Measurements from ENCODE around the gene RPRD1B.

The RPRD1B gene

DNA sequence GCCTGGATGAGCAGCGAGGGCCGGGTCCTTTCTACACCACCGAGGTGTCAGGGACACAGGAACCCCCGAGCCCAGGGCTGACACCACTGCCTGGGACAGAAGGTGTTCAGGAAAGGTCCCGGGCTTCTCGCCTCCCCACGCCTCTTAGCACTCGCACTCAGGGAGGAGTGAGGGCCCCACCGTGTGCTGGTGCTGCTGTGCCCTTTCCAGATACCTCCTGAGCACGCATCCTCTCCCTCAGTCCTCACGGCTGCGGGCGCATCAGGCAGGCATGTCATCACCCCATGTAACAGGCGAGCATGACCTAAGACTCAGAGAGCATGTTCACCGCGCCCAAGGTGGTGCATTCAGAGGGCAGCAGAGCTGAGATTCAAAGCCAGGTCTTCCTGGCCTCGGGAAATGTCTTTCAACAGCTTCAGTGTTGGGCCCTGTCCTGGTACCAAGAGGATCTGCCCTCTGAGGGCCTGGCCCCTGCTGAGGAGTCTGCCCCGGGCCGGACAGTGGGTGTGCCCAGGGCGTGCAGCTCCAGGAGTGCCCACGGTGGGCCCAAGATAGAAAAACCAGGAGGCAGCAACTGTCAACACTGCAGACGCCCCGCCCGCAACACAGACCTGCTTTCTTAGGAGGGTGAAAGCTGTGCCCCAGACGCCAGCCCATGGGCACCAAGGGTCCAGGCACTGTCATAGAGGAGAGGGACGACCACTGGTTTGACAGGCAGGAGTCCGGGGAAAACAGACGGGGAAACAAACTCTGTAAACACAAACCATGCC is 102.3 kb downstream of the RPRD1B start:
- DNase-seq (ENCODE audit: low spot score): no peak

DNA sequence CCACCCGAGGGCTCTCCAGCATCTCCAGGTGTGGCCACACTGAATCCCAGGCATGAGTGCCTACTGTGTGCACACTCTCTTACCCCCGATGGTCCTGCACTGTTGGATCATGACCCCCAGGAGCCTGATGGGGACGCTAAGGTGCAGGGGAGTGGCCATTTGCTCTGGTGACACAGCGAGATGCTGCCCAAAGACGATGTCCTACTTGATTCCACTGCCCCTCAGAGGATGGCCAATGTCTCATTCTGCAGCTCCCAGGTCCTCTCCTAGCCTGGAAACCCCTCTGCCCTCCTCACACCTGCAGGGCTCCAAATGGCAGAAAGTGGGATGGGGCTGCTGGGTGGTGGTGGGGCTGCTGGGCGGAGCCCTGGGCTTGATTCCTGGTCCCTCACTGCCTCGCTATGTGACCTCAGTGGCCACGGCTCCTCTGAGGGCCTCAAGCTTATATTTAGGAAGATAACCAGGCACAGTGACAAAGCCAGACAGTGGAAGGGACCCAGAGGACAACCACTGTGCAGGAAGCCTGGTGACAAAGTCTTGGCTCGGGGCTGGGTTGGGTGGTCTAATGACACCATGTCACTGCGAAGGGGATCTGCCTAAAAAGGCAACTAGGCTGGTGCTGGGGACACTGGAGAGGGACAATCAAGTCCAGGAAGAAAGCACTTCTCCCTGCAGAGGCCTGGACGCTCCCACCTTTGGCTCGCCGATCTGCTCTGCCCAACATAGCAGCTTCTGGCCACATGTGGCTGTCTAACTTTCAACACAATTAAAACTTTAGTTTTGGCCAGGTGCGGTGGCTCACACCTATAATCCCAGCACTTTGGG is 103.1 kb downstream of the RPRD1B start:
- no peak for DNase-seq (ENCODE audit: low spot score)

DNA sequence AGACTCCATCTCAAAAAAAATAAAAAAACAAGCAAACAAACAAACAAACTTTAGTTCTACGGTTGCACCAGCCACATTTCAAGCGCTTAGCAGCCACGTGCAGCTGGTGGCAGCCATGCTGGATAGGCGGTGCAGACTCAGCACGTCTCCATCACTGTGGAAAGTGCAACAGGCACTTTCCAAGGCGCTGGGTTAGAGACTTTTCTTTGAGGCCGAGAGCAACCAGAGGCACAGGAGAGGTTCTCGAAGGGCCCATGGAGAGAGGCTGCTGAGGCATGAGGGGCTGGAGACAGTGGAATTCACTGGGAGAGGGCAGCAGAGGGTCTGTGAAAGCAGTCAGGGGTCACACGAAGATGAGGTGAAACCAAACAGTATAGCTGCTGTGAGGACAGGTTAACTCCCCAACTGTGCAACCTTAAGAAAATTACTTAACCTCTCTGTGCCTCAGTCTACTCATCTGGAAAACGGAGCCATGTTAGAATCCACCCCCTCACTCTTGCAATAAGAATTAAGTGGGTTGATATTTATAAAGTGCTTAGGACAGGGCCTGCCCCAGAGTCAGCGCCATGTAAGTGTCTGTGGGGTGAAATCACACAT is 104.0 kb downstream of the RPRD1B start:
- DNase-seq (ENCODE audit: low spot score): no peak

DNA sequence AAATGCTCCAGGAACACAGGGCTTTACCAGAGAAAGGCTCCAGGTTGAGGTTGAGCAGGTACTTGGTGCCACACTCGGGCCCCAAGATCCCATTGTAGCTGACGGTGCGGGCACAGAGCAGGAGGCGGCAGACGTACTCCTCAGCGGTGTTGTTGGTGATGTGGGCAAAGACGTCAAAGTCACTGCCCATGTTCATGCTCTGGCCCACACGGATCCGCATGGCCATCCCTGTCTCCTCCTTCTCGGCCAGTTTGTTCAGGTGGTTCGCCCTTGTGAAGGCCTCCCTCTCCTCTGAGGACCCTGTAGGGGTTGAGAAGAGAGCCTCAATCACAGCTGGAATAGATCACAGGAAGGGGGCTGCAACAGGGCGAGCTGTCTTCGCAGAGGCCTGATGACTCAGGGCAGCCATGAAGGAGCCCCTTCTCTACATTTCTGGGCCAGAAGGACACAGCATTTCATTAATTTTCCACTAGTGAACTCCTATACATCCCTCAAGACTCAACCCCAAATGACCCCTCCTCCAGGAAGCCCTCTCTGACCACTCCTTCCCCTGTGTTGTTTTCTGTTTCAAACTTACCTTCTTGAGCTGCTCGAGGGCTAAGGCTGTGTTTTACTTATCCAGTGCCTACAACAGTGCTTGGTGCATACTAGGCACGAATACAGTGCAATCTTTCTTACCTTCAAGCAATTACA is 104.7 kb downstream of the RPRD1B start:
- DNase-seq (ENCODE audit: low spot score): no peak

GRCh38 chr20:38139156-38139912 is 105.8 kb downstream of the RPRD1B start:
- DNase-seq (ENCODE audit: low spot score): no peak

DNA sequence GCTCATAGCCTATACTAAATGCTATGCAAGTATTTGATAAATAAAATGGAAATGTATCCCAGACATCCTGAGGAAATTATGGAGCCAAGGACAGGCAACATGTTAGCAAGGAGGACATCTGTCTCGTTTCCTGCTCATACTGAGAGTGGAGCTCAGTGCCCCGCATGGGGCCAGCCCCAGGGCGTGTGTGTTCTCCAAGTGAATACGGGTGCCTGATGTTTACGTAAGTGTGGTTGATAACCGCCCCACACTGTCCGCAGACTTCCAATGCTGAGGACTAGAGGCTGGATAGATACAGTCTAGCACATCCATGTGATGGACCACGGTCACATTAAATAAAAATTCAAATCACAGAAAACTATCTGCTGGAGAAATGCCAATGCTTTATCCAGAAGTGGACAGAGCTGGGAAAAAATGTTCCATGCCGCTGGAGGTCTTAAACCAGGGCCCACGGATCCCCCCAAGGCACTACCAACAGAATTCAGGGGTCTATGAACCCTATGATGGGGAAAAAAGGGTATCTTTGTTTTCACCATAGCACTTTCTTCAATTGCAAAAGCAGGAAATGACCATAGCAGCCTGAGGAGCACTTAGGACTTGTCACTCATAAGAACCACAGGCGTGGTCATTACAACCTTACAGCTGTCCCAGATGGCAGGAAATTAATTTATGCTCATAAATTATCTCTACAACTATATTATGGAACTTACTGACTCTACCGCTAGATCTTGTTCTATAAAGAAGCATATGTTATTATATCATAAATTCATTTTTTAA is 106.6 kb downstream of the RPRD1B start:
- DNase-seq (ENCODE audit: low spot score): no peak

DNA sequence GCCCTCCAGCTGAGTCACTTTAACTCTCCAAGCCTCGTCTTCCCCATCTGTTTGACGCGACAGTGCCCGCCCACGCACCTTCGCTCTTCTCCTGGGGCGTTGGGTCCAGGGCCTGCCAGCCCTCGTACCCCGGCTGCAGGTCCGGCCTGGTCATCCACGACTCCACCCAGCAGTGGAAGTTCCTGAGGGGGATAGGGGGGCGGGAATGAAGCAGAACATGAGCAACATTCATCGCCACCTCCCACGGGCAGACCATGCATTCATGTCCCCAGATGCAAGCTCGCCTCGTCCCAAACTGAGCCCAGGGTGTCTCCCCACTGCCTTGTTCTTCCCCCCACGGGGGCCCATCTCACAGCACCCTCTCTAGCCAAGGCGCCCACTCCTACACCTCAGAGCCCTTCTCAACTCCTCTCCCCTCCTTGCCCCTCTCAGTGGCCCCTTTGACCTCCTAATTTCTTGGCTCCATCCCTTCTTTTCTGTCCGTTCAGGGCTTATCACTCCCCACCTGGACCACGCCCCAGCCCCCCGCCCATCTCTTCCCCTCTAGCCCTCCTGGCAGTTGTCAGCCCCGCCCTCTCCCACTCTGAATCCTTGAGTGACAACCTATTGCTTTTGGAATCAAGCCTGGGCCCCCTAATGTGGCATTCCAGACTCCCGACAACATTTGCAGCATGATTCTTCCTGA is 107.8 kb downstream of the RPRD1B start:
- DNase-seq (ENCODE audit: low spot score): no peak
